HS-27A (cell line): ENCODE data around the gene DNAH5.
"Not testable (repeated sequence)": the region's sequence is repeated elsewhere in the genome, so short reads cannot be mapped to it uniquely, and the experiment has no call there.

Experiments used
- DNase-seq: peaks from one replicate; pipeline ENCODE4 v3.0.0-alpha.2; 2012; ENCODE audit warnings: low read depth, missing footprints

The DNAH5 gene

GRCh38 chr5:13830536-13830935, 114.0 kb downstream of the DNAH5 start:
- no peak for DNase-seq

DNA sequence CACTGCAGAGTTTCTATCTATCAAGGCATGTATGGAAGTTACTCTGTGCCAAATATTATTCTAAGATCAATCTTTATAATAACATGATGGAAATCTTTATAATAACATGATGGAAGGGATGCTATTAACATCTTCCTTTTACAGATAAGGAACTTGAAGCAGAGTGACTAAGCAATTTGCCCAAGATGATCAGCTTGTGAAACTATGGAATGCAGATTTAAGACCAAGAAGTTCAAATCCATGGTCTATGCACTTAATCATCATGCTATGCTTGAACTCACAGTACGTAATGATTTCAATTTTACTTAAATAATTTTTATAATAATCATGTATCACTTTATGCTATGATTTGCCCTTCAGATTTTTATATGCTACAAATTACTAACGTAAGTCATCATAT, 123.1 kb downstream of the DNAH5 start:
- DNase-seq: no peak

- no peak for DNase-seq
Observed at GRCh38 chr5:13816126-13816525, 128.4 kb downstream of the DNAH5 start.

GRCh38 chr5:13814301-13814700, 130.2 kb downstream of the DNAH5 start:
- DNase-seq: peak; percentile 27

DNA sequence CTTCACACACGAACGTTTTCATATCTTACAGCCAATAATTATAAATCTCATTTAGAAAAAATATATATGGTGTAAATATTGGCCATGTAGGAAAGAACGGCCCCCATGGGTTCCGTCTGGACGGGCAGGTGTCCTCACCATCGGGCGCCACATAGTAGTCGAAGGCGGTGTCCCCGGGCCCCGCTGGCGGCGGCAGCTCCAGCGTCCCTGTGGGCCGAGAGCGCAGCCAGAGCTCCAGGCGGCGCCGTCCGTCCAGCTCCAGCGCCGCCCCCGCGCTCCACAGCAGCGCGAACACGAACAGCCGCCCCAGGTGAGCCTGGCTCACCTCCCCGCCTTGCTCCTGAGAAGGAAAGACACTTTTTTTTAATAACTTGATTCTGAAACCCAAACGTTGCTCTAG, 134.6 kb downstream of the DNAH5 start:
- DNase-seq: no peak

- DNase-seq: no peak
Observed at GRCh38 chr5:13804336-13804735, 140.2 kb downstream of the DNAH5 start.

DNA sequence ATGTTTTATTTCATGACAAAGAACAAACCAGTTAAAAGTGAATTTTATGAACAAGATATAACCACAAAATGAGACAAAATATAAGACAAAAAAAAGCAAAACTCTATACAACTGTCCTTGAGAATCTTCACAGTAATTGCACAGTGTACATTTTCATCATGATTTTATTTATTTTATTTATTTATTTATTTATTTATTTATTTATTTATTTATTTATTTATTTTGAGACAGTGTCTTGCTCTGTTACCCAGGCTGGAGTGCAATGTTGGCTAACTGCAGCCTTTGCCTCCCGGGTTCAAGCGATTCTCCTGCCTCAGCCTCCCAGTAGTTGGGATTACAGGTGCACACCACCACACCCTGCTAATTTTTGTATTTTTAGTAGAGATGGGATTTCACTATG, 145.9 kb downstream of the DNAH5 start:
- not testable (repeated sequence) for DNase-seq

GRCh38 chr5:13785781-13786415, 158.6 kb downstream of the DNAH5 start:
- DNase-seq: no peak

- DNase-seq: no peak
Observed at GRCh38 chr5:13783726-13784125, 160.8 kb downstream of the DNAH5 start.

DNA sequence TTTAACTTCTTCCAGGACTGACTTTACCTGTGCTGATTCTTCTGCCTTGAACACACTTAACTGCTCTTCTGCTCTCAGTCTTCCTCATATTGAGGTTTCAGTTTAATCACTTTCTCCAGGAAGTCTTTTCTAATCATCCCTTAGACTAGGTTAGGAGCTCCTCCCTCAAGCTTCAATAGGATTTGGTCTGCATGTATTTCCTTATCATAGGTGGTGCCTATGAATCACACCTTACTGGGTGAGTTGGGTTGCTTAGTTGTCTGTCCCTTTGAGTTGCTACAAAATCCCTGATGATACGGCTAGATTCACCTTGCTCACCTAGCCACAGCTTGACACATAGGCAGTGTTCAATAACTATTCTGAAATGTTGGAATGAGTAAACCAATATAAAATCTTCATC, 164.4 kb downstream of the DNAH5 start:
- DNase-seq: no peak

DNA sequence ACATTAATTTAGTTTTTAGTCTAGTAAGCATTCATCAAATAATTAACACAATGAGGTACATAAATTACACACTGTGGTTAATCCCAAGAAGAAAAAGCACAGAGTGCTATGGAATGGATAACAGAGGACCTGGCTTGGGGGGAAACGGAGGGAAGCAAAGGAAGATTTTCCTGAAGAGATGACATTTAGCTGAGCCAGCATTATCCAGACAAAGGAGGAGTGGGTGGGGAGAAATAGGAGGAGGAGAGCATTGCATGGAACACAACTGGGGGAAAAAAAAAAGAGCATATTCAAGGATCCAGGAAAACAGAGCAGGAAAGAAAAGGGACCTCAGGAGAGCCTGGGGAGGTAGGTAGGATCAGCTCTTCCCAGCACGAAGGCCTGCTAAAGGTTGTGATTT, 170.8 kb downstream of the DNAH5 start:
- DNase-seq: no peak

DNA sequence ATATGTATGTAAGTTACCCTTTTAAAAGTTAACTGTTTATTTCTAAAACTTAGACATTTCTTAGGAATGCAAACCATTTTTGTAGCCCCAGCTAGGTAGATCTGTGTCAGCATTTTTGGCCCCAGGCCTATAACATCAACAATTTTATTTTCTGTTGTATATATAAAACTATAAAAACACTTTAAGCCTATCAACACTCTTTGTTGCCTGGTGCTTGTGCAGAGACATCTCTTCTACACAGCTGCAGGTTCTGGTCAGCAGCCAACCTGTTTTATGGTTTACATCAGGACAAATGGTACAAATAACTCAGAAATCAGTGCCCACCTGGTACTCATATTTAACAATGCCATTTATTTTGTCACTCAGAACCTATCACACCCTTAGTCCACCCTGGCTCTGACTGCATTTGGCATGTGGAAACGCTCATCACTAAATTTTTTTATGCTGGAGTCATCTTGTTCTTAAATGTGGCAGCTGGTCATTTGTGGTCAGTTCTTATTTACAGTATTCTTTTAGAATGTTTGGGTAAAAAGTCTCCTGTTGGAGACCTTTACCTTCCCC, 173.4 kb downstream of the DNAH5 start:
- DNase-seq: peak; percentile 65

GRCh38 chr5:13766236-13766635, 178.3 kb downstream of the DNAH5 start:
- no peak for DNase-seq

DNA sequence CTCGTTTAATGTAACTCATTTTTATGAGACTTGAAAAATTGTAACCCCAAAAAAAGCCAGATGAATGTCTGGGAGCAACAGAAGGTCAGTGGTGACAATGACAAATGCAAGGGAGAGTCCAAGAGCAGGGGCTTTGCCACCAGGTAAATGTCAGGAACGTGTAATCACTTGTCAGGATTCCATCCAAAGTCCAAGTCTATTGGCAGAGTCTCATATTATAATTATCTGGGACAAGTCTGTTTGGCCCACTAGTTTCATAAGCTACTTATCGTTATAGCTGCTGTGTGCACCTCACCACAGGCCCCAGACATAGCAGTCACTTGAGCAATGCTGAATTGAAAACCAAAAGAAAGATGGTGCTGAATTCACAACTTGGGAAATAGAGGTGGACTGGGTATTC, 180.8 kb downstream of the DNAH5 start:
- no peak for DNase-seq

DNA sequence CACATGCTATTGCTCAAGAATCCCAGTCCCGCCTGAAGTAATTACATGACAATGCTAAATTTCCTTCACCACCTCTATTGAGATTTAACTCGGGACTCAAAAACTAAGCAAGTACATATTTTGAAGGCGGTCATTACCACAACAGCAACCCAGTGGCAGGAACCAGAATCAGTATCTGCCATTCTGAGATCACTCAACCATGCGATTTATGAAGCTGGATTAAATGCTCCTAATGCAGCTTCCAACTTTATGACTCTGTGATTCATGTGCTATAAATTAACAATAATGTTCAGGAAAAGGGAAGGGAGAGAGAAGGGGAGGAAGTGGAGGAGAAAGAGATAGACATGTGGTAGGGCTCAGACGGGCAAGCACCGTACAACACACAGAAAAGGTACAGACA, 194.7 kb downstream of the DNAH5 start:
- DNase-seq: no peak

DNA sequence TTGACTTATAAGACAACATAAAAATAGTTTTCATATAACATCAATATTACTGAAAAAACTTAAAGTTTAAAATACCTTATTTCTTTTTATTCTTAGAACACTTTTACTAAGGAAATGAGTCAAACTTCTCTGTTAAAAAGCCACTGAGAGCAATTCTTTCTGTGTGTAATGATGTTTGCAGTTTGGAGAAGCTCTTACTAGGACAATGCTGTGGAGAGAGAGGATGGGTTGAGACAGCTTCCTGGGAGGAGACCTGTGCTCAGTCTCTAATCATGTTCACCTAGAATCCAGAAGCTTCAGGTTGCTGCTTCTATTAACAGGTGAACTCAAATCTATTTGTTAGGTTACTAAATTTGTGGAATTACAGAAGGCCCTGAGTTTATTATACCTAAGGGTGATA, 198.5 kb downstream of the DNAH5 start:
- no peak for DNase-seq

GRCh38 chr5:13745508-13745907, 199.0 kb downstream of the DNAH5 start:
- DNase-seq: peak; percentile 62

DNA sequence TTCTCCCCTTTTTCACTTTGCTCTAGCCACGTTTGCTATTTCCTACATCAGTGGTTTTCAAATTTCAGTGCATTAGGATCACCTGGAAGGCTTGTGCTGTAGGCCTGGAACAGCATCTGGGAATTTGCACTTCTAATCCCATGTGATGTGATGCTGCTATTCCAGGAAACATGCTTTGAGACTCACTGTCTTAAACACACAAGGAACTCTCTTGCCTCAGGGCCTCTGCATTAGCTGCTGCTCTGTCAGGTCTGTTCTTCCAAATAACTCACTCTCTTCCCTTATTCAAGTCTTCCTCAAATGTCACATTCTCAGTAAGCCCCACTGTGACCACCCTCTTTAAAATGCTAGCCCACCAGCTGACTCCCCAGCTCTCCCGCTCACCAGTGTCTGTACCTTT, 204.0 kb downstream of the DNAH5 start:
- no peak for DNase-seq

DNA sequence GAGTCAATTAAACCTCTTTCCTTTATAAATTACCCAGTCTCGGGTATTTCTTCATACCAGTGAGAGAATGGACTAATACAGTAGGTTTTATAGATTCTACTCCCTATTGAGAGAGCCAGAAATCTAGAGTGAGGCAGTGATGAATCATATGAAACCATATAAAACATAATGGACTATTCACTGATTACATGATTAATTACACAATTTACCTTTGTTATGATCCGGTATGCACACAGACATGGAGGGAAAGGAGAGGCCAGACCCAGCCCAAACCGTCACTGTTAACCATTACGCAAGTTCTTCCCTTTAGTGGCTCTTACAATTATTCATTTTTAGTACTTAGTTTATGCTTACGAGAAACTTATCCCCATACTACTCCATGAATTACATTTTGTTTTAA, 205.0 kb downstream of the DNAH5 start:
- DNase-seq: no peak

GRCh38 chr5:13735691-13736090, 208.8 kb downstream of the DNAH5 start:
- no peak for DNase-seq

GRCh38 chr5:13731121-13731628, 213.3 kb downstream of the DNAH5 start:
- DNase-seq: no peak

- DNase-seq: no peak
Observed at GRCh38 chr5:13708906-13709305, 235.6 kb downstream of the DNAH5 start.

DNA sequence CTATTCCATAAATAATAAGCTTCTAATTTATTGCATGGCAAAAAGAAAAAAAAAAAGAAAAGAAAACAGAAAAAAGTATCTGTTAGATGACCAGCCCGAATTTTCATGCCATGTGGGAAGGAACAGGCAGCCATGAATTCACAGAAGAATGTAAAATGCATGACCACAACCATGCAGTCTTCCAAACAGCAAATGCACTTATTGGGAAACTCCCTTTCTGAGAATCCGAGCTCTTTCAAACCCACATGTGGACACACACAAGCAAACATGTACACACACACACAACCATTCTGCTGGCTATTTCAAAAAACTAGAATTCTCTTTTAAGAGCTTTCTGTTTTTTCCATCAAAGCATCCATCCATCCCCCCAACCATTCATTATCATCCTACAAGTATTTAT, 236.1 kb downstream of the DNAH5 start:
- DNase-seq: peak; percentile 31

- peak; percentile 54 for DNase-seq
Observed at GRCh38 chr5:13704396-13704795, 240.1 kb downstream of the DNAH5 start.
